ENCODE results near the gene HMGB4.

The HMGB4 gene

GRCh38 chr1:33899746-33900145, 35.9 kb downstream of the HMGB4 start:
- DNase-seq, result no peak

GRCh38 chr1:33902486-33903209, 38.8 kb downstream of the HMGB4 start:
- peak; percentile 69 for DNase-seq

GRCh38 chr1:33903210-33903589, 39.3 kb downstream of the HMGB4 start:
- DNase-seq, result peak; percentile 29

- DNase-seq, result no peak
Measured at GRCh38 chr1:33905241-33905640, 41.4 kb downstream of the HMGB4 start.

- DNase-seq, result no peak
Measured at GRCh38 chr1:33906156-33906555, 42.3 kb downstream of the HMGB4 start.

- peak; percentile 33 for DNase-seq
Measured at GRCh38 chr1:33908324-33908956, 44.6 kb downstream of the HMGB4 start.

All from hematopoietic multipotent progenitor cell treated with erythropoietin and hydrocortisone succinate and interleukin-3 and kit ligand, for 4 days (in vitro differentiated cells).